Subcutaneous abdominal adipose tissue (tissue), 5 donors: ENCODE data around the gene LRBA.
"Not testable (repeated sequence)": the region's sequence is repeated elsewhere in the genome, so short reads cannot be mapped to it uniquely, and the experiment has no call there.

Experiments
- H3K27ac ChIP-seq: one replicate; pipeline ENCODE4 v1.7.0; 2013; ENCODE audit warnings: low read depth, mild to moderate bottlenecking, inconsistent platforms, low read length, moderate library complexity
- H3K27me3 ChIP-seq, 5 donors: one replicate each; pipeline ENCODE4 v1.7.0; 2013; ENCODE audit warnings: low read length in 5 of 5, inconsistent platforms in 1 of 5; ENCODE audit not compliant: control insufficient read depth in 5 of 5, insufficient read depth in 4 of 5
- H3K36me3 ChIP-seq, 5 donors: one replicate each; pipeline ENCODE4 v1.7.0; 2013; ENCODE audit warnings: low read length in 5 of 5; ENCODE audit not compliant: control insufficient read depth in 5 of 5, insufficient read depth in 5 of 5
- H3K4me1 ChIP-seq, 5 donors: one replicate each; pipeline ENCODE4 v1.7.0; 2013; ENCODE audit warnings: low read length in 5 of 5, mild to moderate bottlenecking in 3 of 5, moderate library complexity in 1 of 5; ENCODE audit not compliant: control insufficient read depth in 5 of 5, insufficient read depth in 5 of 5
- H3K4me3 ChIP-seq, 5 donors: one replicate each; pipeline ENCODE4 v1.7.0; 2013; ENCODE audit warnings: low read length in 5 of 5, low read depth in 1 of 5
- H3K9ac ChIP-seq, 5 donors: one replicate each; pipeline ENCODE4 v1.7.0; 2013; ENCODE audit warnings: low read length in 5 of 5, mild to moderate bottlenecking in 4 of 5, moderate library complexity in 3 of 5
- H3K9me3 ChIP-seq, 5 donors: one replicate each; pipeline ENCODE4 v1.7.0; 2013; ENCODE audit warnings: low read length in 5 of 5; ENCODE audit not compliant: control insufficient read depth in 5 of 5
- donor health status: healthy.
- donor health status: healthy.
- donor health status: healthy.
- donor health status: healthy.
- donor health status: healthy.

The LRBA gene

GRCh38 chr4:150744570-150744969 lies 270.5 kb downstream of the LRBA start:
- H3K36me3 ChIP-seq: peaks cover 0 to 3% (median 0%) of the 10 kb centered on the region in 5 donors

GRCh38 chr4:150743564-150744342 lies 271.3 kb downstream of the LRBA start:
- Histone ChIP-seq H3K9me3 (peaks cover 0 to 5% (median 0%) of the 10 kb centered on the region in 5 donors), H3K9ac (no peak overlapping the region), H3K36me3 (peaks cover 0 to 3% (median 0%) of the 10 kb centered on the region in 5 donors), H3K4me1 (peaks cover 0 to 3% (median 0%) of the 10 kb centered on the region in 5 donors), H3K27ac (no peak overlapping the region), H3K4me3 (no peak overlapping the region), H3K27me3 (no peaks in the 10 kb centered on the region)

More at GRCh38 chr4:150744570-150744969, 270.5 kb downstream of the LRBA start:
- H3K27ac ChIP-seq: no peak overlapping the region
- H3K4me3 ChIP-seq: no peak overlapping the region
- peaks cover 0 to 5% (median 0%) of the 10 kb centered on the region in 5 donors for H3K9me3 ChIP-seq
- no peak overlapping the region for H3K9ac ChIP-seq
- H3K27me3 ChIP-seq: no peaks in the 10 kb centered on the region
- H3K4me1 ChIP-seq: peaks cover 0 to 3% (median 0%) of the 10 kb centered on the region in 5 donors

DNA sequence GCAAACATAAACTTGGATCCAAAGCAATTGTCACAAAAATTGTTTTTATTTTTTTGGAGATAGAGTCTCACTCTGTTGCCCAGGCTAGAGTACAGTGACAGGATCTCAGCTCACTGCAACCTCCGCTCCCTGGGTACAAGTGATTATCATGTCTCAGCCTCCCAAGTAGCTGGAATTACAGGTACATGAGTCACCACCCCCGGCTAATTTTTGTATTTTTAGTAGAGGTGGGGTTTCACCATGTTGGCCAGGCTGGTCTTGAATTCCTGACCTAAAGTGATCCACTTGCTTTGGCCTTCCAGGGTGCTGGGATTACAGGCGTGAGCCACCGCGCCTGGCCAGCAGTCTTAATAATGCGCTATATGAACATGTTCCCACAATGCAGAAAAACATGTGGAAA lies 272.2 kb downstream of the LRBA start:
- H3K9ac ChIP-seq, H3K4me3 ChIP-seq, H3K36me3 ChIP-seq, H3K9me3 ChIP-seq, H3K4me1 ChIP-seq, H3K27ac ChIP-seq, H3K27me3 ChIP-seq: not testable (repeated sequence)

DNA sequence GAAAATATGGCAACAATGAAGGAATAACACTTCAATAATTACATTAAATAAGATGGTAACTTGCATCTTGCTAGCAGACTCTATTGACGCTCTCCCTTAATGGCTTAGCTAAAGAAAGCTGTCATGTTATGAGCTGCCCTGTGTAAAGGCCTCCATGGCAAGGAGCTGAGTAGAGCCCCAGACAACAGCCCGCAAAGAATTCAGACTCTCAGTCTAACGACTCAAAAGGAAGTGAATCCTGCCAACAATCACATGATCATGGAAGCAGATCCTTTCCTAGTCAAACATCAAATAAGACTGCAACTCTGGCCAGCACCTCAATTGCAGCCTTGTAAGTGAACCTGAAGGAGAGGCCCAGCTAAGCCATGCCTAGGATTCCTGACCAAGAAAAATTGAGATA lies 275.5 kb downstream of the LRBA start:
- Histone ChIP-seq H3K27me3 (no peaks in the 10 kb centered on the region), H3K4me3 (no peak overlapping the region), H3K9me3 (peaks cover 0 to 5% (median 0%) of the 10 kb centered on the region in 5 donors), H3K4me1 (peaks cover 0 to 3% (median 0%) of the 10 kb centered on the region in 5 donors), H3K9ac (no peak overlapping the region), H3K27ac (no peak overlapping the region), H3K36me3 (peaks cover 0 to 5% (median 2%) of the 10 kb centered on the region in 5 donors)

- Histone ChIP-seq H3K4me1 (peaks cover 6 to 18% (median 15%) of the 10 kb centered on the region in 5 donors), H3K36me3 (peaks cover 0 to 9% (median 5%) of the 10 kb centered on the region in 5 donors), H3K4me3 (no peak overlapping the region), H3K27me3 (no peaks in the 10 kb centered on the region), H3K27ac (no peak overlapping the region), H3K9me3 (peaks cover 0 to 14% (median 7%) of the 10 kb centered on the region in 5 donors), H3K9ac (no peak overlapping the region)
These were observed 289.0 kb downstream of the LRBA start for GRCh38 chr4:150725957-150726523.

DNA sequence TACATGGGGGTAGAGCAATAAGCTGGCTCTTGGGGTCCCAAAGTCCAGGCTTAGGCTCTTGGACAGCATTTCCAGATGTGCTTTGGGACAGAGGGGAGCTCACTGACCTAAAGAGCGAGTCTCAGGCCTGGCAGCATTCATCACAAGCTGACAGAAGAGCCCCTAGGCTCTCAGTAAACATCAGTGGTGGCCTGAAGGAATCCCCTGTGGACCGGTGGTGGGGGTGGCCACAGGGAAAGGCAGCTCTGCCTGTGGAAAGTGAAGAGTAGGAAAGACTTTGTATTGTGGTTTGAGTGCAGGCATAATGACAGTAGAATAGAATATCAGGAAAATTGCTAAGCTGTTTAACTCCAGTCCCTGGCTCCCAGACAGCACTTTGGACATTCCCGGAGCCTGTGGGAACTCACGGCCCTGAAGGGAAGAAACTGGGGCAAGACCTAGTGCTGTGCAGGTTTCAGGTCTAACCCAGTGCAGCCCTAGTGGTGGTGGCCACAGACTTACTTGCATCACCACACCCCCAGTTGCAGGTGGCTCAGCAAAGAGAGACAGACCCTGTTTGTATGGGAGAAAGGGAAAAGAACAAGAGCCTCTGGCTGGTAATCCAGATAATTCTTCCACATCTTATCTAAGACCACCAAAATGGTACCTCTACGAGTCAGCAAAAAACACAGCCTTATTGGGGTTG lies 291.2 kb downstream of the LRBA start:
- peaks cover 0 to 7% (median 0%) of the 10 kb centered on the region in 5 donors for H3K36me3 ChIP-seq
- H3K4me3 ChIP-seq: no peak overlapping the region
- peaks cover 0 to 14% (median 7%) of the 10 kb centered on the region in 5 donors for H3K9me3 ChIP-seq
- H3K27ac ChIP-seq: no peak overlapping the region
- no peaks in the 10 kb centered on the region for H3K27me3 ChIP-seq
- peaks cover 6 to 18% (median 15%) of the 10 kb centered on the region in 5 donors for H3K4me1 ChIP-seq
- peak overlapping the region in 1 of 5 donors; percentile 16 for H3K9ac ChIP-seq

- no peak overlapping the region for H3K27ac ChIP-seq
- no peaks in the 10 kb centered on the region for H3K27me3 ChIP-seq
- H3K9ac ChIP-seq: no peak overlapping the region
- peaks cover 0 to 14% (median 7%) of the 10 kb centered on the region in 5 donors for H3K9me3 ChIP-seq
- peaks cover 6 to 18% (median 15%) of the 10 kb centered on the region in 5 donors for H3K4me1 ChIP-seq
- peak overlapping the region in 4 of 5 donors; percentile 3 to 25 (median 14) for H3K4me3 ChIP-seq
- peaks cover 0 to 7% (median 0%) of the 10 kb centered on the region in 5 donors for H3K36me3 ChIP-seq
These were observed 292.1 kb downstream of the LRBA start for GRCh38 chr4:150722908-150723362.

DNA sequence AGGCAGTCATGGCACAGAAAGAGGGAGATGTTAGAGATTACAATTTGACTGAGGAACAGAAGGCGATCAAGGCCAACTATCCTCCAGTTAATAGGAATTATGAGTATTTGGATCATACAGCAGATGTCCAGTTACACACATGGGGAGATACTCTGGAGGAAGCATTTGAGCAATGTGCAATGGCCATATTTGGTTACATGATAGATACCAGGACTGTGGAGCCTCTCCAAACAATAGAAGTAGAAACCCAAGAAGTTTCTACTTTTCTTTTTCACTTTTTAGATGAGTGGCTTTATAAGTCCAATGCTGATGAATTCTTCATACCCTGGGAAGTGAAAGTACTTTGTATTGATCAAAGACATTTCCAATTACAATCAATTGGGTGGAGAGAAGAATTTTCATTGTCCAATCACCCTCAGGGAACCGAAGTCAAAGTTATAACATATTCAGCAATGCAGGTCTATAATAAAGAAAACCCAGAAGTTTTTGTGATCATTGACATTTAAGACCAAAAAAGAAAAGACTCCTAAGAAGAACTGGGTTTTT lies 294.0 kb downstream of the LRBA start:
- H3K27ac ChIP-seq: no peak overlapping the region

GRCh38 chr4:150717952-150718351 lies 297.1 kb downstream of the LRBA start:
- Histone ChIP-seq H3K36me3 (no peaks in the 10 kb centered on the region), H3K4me1 (peaks cover 3 to 6% (median 6%) of the 10 kb centered on the region in 5 donors), H3K9ac (no peak overlapping the region), H3K9me3 (no peaks in the 10 kb centered on the region), H3K27me3 (no peaks in the 10 kb centered on the region), H3K27ac (no peak overlapping the region), H3K4me3 (no peak overlapping the region)

More for the DNA sequence above, 294.0 kb downstream of the LRBA start:
- Histone ChIP-seq H3K9me3 (peaks cover 0 to 8% (median under 1%) of the 10 kb centered on the region in 5 donors), H3K4me3 (no peak overlapping the region), H3K9ac (no peak overlapping the region), H3K4me1 (peaks cover 6 to 18% (median 15%) of the 10 kb centered on the region in 5 donors), H3K36me3 (peaks cover 0 to 6% (median 0%) of the 10 kb centered on the region in 5 donors), H3K27me3 (no peaks in the 10 kb centered on the region)
